ENCODE results near the gene MARK2. TPM values are rescaled to one million over a fixed set of nuclear protein-coding genes. Genes with fewer than 3 reads are reported as not detected.

MARK2 gene
- total and polyA plus RNA-seq, 10 of the 15 experiments (the other 5 are each of a cell fraction or from before 2014, with no cell fraction given) = 0.19 to 29.5 (median 13.2) TPM

- TF ChIP-seq NKRF (conservative IDR thresholded peaks at IDR 0.05) (0 out of 2 replicates have a peak, but pooled peaks have one; percentile 29), KDM1A (IDR thresholded peaks at IDR 0.05; ENCODE audit: borderline replicate concordance) (no peak), PKNOX1 (IDR thresholded peaks at IDR 0.05) (0 out of 2 replicates have a peak, but pooled peaks have one; percentile 18), RELB (IDR thresholded peaks at IDR 0.05; ENCODE audit: low read depth) (no peak), POLR2AphosphoS2 (IDR thresholded peaks at IDR 0.05; ENCODE audit: low read depth, low read length) (no peak), E4F1 (IDR thresholded peaks at IDR 0.05; ENCODE audit: borderline replicate concordance, partially characterized antibody) (no peak), SKIL (IDR thresholded peaks at IDR 0.05; ENCODE audit: low read depth, poor library complexity, severe bottlenecking) (no peak), KLF5 (IDR thresholded peaks at IDR 0.05; ENCODE audit: partially characterized antibody) (no peak), SMARCA5 (IDR thresholded peaks at IDR 0.05) (no peak)
These were observed 1.6 kb downstream of the MARK2 start (continued) for GRCh38 chr11:63840356-63841060.

Measured in GM12878 (cell line).